ENCODE results near the gene MMGT1. TPM values are rescaled to one million over a fixed set of nuclear protein-coding genes. Genes with fewer than 3 reads are reported as not detected.

The MMGT1 gene
- total and polyA plus RNA-seq, 2 experiments from 2014 or later: 6.9 to 25.4 TPM

- H3F3A ChIP-seq (replicated peaks; ENCODE audit: low read depth): no peaks in the 10 kb centered on the region
- Mint-ChIP-seq H3K27me3 (ENCODE audit: insufficient read depth, low read depth, poor library complexity) (peaks cover 4% of the 10 kb centered on the region), H3K4me3 (peak overlapping the region; percentile 94), H3K9me3 (no peaks in the 10 kb centered on the region; the same call in 2 of the 3 replicates), H3K4me1 (peaks cover 16% of the 10 kb centered on the region), H3K27ac (peak overlapping the region; percentile 99), H3K36me3 (ENCODE audit: low read depth) (0 out of 3 replicates have a peak, but pooled peaks cover 3% of the 10 kb centered on the region)
- peaks cover 42% of the 10 kb centered on the region for H3K79me2 ChIP-seq (replicated peaks; ENCODE audit: insufficient read depth)
- H2AFZ ChIP-seq: peak overlapping the region; percentile 80; the same call in 1 of the 2 replicates
- H3K27ac ChIP-seq (ENCODE audit: low read depth): peak overlapping the region; percentile 93
- H3K4me3 ChIP-seq: peak overlapping the region; percentile 88
- H3K27me3 ChIP-seq (ENCODE audit: insufficient read depth): no peaks in the 10 kb centered on the region
- ATAC-seq (peak; percentile 56; the same call in 2 of the 3 replicates), DNase-seq (ENCODE audit: low spot score) (peak; percentile 1)
- no peaks in the 10 kb centered on the region for H3K4me1 ChIP-seq (ENCODE audit: insufficient read depth)
- H3K9me2 ChIP-seq (ENCODE audit: insufficient read depth): no peaks in the 10 kb centered on the region
- no peaks in the 10 kb centered on the region for H3K36me3 ChIP-seq (ENCODE audit: insufficient read depth)
- TF ChIP-seq CTCF (conservative IDR thresholded peaks at IDR 0.05; ENCODE audit: low read depth in 2 of 2) (no peak), POLR2AphosphoS5 (IDR thresholded peaks at IDR 0.05; ENCODE audit: low read depth) (no peak), ZNF462 (CRISPR knock-in tag; IDR thresholded peaks at IDR 0.05) (no peak), CREB1 (CRISPR knock-in tag; IDR thresholded peaks at IDR 0.05; ENCODE audit: low read depth) (no peak), EZH2phosphoT487 (IDR thresholded peaks at IDR 0.05; ENCODE audit: unreplicated experiment) (no peak), STAT1 (IDR thresholded peaks at IDR 0.05; ENCODE audit: unreplicated experiment) (no peak), JUNB (IDR thresholded peaks at IDR 0.05; ENCODE audit: unreplicated experiment) (no peak), ETS1 (IDR thresholded peaks at IDR 0.05) (no peak), NANOG (IDR thresholded peaks at IDR 0.05; ENCODE audit: borderline replicate concordance) (no peak), REST (IDR thresholded peaks at IDR 0.05; ENCODE audit: unreplicated experiment) (no peak), ZNF114 (CRISPR knock-in tag; IDR thresholded peaks at IDR 0.05) (no peak), EZH2 (IDR thresholded peaks at IDR 0.05; ENCODE audit: low read depth, unreplicated experiment) (no peak), ZNF331 (CRISPR knock-in tag; IDR thresholded peaks at IDR 0.05; ENCODE audit: low read depth) (no peak)
- H3K4me2 ChIP-seq: peak overlapping the region; percentile 80
- H4K20me1 ChIP-seq (replicated peaks; ENCODE audit: insufficient read depth): no peaks in the 10 kb centered on the region; the same call in 1 of the 2 replicates
Observed at GRCh38 chrX:135973025-135973547, 702 bp downstream of the MMGT1 start.

Measured in GM23338 (cell line).